GM23338 (cell line): ENCODE results near the gene USH2A. TPM values are rescaled to one million over a fixed set of nuclear protein-coding genes. Genes with fewer than 3 reads are reported as not detected.

Source experiments
- ATAC-seq: fragments of 200-7000 bp; cut with Tn5 transposase; 3 replicates; pipeline ENCODE4 v1.9.1; 2020
- DNase-seq: peaks from one replicate; pipeline ENCODE4 v3.0.0-alpha.2; 2015; ENCODE audit warnings: low spot score
- H2AFZ ChIP-seq: fragments of 200-600 bp; sonication (generic); 2 replicates; pipeline ENCODE4 v1.8.0; 2016; ENCODE audit warnings: antibody characterized with exemption, mild to moderate bottlenecking, moderate library complexity
- H3F3A ChIP-seq: fragments of 200-600 bp; sonication (generic); replicated peaks from 2 replicates; pipeline ENCODE4 v1.8.0; 2017; ENCODE audit warnings: antibody characterized with exemption, mixed run types, low read depth
- H3K27ac ChIP-seq: fragments of 200-600 bp; sonication (generic); 2 replicates; pipeline ENCODE4 v1.6.1; 2016; ENCODE audit warnings: low read depth
- H3K27me3 ChIP-seq: fragments of 200-600 bp; sonication (generic); 2 replicates; pipeline ENCODE4 v1.8.0; 2016; ENCODE audit warnings: mild to moderate bottlenecking, mixed run types, moderate library complexity; ENCODE audit not compliant: insufficient read depth
- H3K36me3 ChIP-seq: fragments of 200-600 bp; sonication (generic); 2 replicates; pipeline ENCODE4 v1.8.0; 2016; ENCODE audit warnings: mild to moderate bottlenecking; ENCODE audit not compliant: insufficient read depth
- H3K4me1 ChIP-seq: fragments of 200-600 bp; sonication (generic); 2 replicates; pipeline ENCODE4 v1.8.0; 2016; ENCODE audit warnings: mild to moderate bottlenecking, moderate library complexity; ENCODE audit not compliant: insufficient read depth
- H3K4me2 ChIP-seq: fragments of 200-600 bp; sonication (generic); 2 replicates; pipeline ENCODE4 v1.7.1; 2017; ENCODE audit warnings: mixed run types
- H3K4me3 ChIP-seq: fragments of 200-600 bp; sonication (generic); 2 replicates; pipeline ENCODE4 v1.6.1; 2016; ENCODE audit warnings: mixed run types
- H3K79me2 ChIP-seq: fragments of 200-600 bp; sonication (generic); replicated peaks from 2 replicates; pipeline ENCODE4 v1.8.0; 2017; ENCODE audit warnings: mild to moderate bottlenecking; ENCODE audit not compliant: insufficient read depth
- H3K9me2 ChIP-seq: fragments of 200-600 bp; sonication (generic); 2 replicates; pipeline ENCODE4 v1.8.0; 2017; ENCODE audit not compliant: insufficient read depth
- H4K20me1 ChIP-seq: fragments of 200-600 bp; sonication (generic); replicated peaks from 2 replicates; pipeline ENCODE4 v1.8.0; 2017; ENCODE audit warnings: mild to moderate bottlenecking; ENCODE audit not compliant: insufficient read depth
- H3K27ac Mint-ChIP-seq: 2 replicates; pipeline ENCODE4 v1.8.0; 2020; ENCODE audit warnings: inconsistent platforms, mild to moderate bottlenecking, moderate library complexity, mixed read lengths
- H3K27me3 Mint-ChIP-seq: 3 replicates; pipeline ENCODE4 v1.8.0; 2022; ENCODE audit warnings: low read depth, mild to moderate bottlenecking, moderate library complexity, mixed read lengths, inconsistent platforms; ENCODE audit not compliant: insufficient read depth, poor library complexity
- H3K36me3 Mint-ChIP-seq: 3 replicates; pipeline ENCODE4 v1.8.0; 2021; ENCODE audit warnings: low read depth, mild to moderate bottlenecking, inconsistent platforms, moderate library complexity, mixed read lengths
- H3K4me1 Mint-ChIP-seq: 3 replicates; pipeline ENCODE4 v1.8.0; 2020; ENCODE audit warnings: mild to moderate bottlenecking, inconsistent platforms, mixed read lengths
- H3K4me3 Mint-ChIP-seq: 3 replicates; pipeline ENCODE4 v1.8.0; 2021; ENCODE audit warnings: moderate library complexity, mild to moderate bottlenecking, inconsistent platforms, mixed read lengths
- H3K9me3 Mint-ChIP-seq: 3 replicates; pipeline ENCODE4 v1.8.0; 2020; ENCODE audit warnings: moderate library complexity, mild to moderate bottlenecking, inconsistent platforms, mixed read lengths
- CREB1 ChIP-seq: fragments of 250-450 bp; sonication (Bioruptor Pico); IDR thresholded peaks from 2 replicates; pipeline ENCODE4 v1.5.0; 2020; ENCODE audit warnings: low read depth, mild to moderate bottlenecking, moderate library complexity
- CTCF ChIP-seq, 2 experiments: fragments of 200-600 bp in 1 of 2; sonication (generic) in 1 of 2; conservative IDR thresholded peaks; 2 replicates each; pipeline versions ENCODE4 v1.5.1 to v1.6.1; 2016 to 2017; ENCODE audit warnings: antibody characterized with exemption in 2 of 2, low read depth in 2 of 2, mild to moderate bottlenecking in 2 of 2, moderate library complexity in 1 of 2
- ETS1 ChIP-seq: IDR thresholded peaks from 2 replicates; pipeline ENCODE4 v1.6.1; 2016; ENCODE audit warnings: antibody characterized with exemption
- EZH2 ChIP-seq: fragments of 200-600 bp; sonication (generic); IDR thresholded peaks from one replicate; pipeline ENCODE4 v1.8.0; 2017; ENCODE audit warnings: antibody characterized with exemption, mild to moderate bottlenecking, low read depth; ENCODE audit not compliant: unreplicated experiment
- EZH2phosphoT487 ChIP-seq: fragments of 200-600 bp; sonication (generic); IDR thresholded peaks from one replicate; pipeline ENCODE4 v1.8.1; 2018; ENCODE audit warnings: antibody characterized with exemption; ENCODE audit not compliant: unreplicated experiment
- JUNB ChIP-seq: IDR thresholded peaks from one replicate; pipeline ENCODE4 v1.6.1; 2016; ENCODE audit warnings: antibody characterized with exemption; ENCODE audit not compliant: unreplicated experiment
- NANOG ChIP-seq: IDR thresholded peaks from 2 replicates; pipeline ENCODE4 v1.6.1; 2016; ENCODE audit warnings: antibody characterized with exemption, borderline replicate concordance
- POLR2AphosphoS5 ChIP-seq: IDR thresholded peaks from 2 replicates; pipeline ENCODE4 v1.6.1; 2016; ENCODE audit warnings: antibody characterized with exemption, low read depth
- REST ChIP-seq: IDR thresholded peaks from one replicate; pipeline ENCODE4 v1.6.1; 2018; ENCODE audit warnings: antibody characterized with exemption; ENCODE audit not compliant: unreplicated experiment
- STAT1 ChIP-seq: IDR thresholded peaks from one replicate; pipeline ENCODE4 v1.6.1; 2016; ENCODE audit warnings: antibody characterized with exemption; ENCODE audit not compliant: unreplicated experiment
- ZNF114 ChIP-seq: fragments of 250-450 bp; sonication (Bioruptor Pico); IDR thresholded peaks from 2 replicates; pipeline ENCODE4 v1.5.0; 2020; ENCODE audit warnings: mild to moderate bottlenecking, moderate library complexity
- ZNF331 ChIP-seq: fragments of 250-450 bp; sonication (Bioruptor Pico); IDR thresholded peaks from 2 replicates; pipeline ENCODE4 v1.5.0; 2020; ENCODE audit warnings: low read depth, mild to moderate bottlenecking, moderate library complexity
- ZNF462 ChIP-seq: fragments of 250-450 bp; sonication (Bioruptor Pico); IDR thresholded peaks from 2 replicates; pipeline ENCODE4 v1.5.0; 2020; ENCODE audit warnings: mild to moderate bottlenecking, moderate library complexity
- polyA plus RNA-seq: library from polyadenylated mRNA; unstranded; fragments of >200 nt; fragmentation: Nextera tagmentation; extraction: Ambion mirVana; gene quantifications from 2 replicates; pipeline ENCODE4 v1.2.1, GENCODE V29; 2016
- total RNA-seq: library from RNA; depleted of rRNA; stranded (reverse); fragments of >200 nt; shearing (Covaris generic); gene quantifications from 2 replicates; pipeline ENCODE4 v1.2.3, GENCODE V29; 2014

USH2A gene
- total and polyA plus RNA-seq, 2 experiments from 2014 or later, result 0.03 TPM

GRCh38 chr1:216346526-216346925 lies 76.7 kb downstream of the USH2A start:
- Histone ChIP-seq H4K20me1 (no peaks in the 10 kb centered on the region), H3K27me3 (no peaks in the 10 kb centered on the region), H3K9me2 (no peaks in the 10 kb centered on the region), H3K4me1 (no peaks in the 10 kb centered on the region), H3K36me3 (no peaks in the 10 kb centered on the region), H2AFZ (no peak overlapping the region), H3K4me2 (no peak overlapping the region), H3K27ac (no peak overlapping the region), H3F3A (no peaks in the 10 kb centered on the region), H3K79me2 (no peaks in the 10 kb centered on the region), H3K4me3 (no peak overlapping the region)
- H3K9me3 Mint-ChIP-seq, result no peaks in the 10 kb centered on the region
- H3K4me3 Mint-ChIP-seq, result no peak overlapping the region
- DNase-seq (no peak), ATAC-seq (no peak)
- no peaks in the 10 kb centered on the region for H3K27me3 Mint-ChIP-seq
- no peaks in the 10 kb centered on the region for H3K4me1 Mint-ChIP-seq
- H3K36me3 Mint-ChIP-seq, result no peaks in the 10 kb centered on the region
- H3K27ac Mint-ChIP-seq, result no peak overlapping the region
- TF ChIP-seq CTCF (conservative IDR thresholded peaks at IDR 0.05; ENCODE audit: low read depth in 2 of 2), result no peak
- TF ChIP-seq EZH2, result no peak
- TF ChIP-seq ETS1, result no peak
- no peak for TF ChIP-seq NANOG
- TF ChIP-seq POLR2AphosphoS5, result no peak
- TF ChIP-seq STAT1, result no peak
- no peak for TF ChIP-seq JUNB
- no peak for TF ChIP-seq REST
- no peak for TF ChIP-seq CREB1 (CRISPR knock-in tag)
- no peak for TF ChIP-seq ZNF331 (CRISPR knock-in tag)
- TF ChIP-seq EZH2phosphoT487, result no peak
- TF ChIP-seq ZNF114 (CRISPR knock-in tag), result no peak
- no peak for TF ChIP-seq ZNF462 (CRISPR knock-in tag)
